GM21526 (cell line): ENCODE measurements around the gene MRPL9.

ENCODE experiments used
- ATAC-seq: cut with Tn5 transposase; IDR thresholded peaks from one replicate; pipeline ENCODE4 v1.9.1; 2021; ENCODE audit warnings: moderate library complexity; ENCODE audit not compliant: unreplicated experiment, low FRiP score

Gene MRPL9

GRCh38 chr1:151762941-151763921 is at the start of gene MRPL9:
MRPL9 (minus strand) TSS chr1:151763496; CDS start chr1:151763479, 17 bp downstream.
- peak; percentile 90 for ATAC-seq

- ATAC-seq = no peak
Observed at GRCh38 chr1:151811181-151811580, 47.9 kb upstream of the MRPL9 start.

- no peak for ATAC-seq
Observed at GRCh38 chr1:151809985-151810556, 46.8 kb upstream of the MRPL9 start.

- ATAC-seq = no peak
Observed at GRCh38 chr1:151809290-151809984, 46.1 kb upstream of the MRPL9 start.

- no peak for ATAC-seq
Observed at GRCh38 chr1:151807766-151808165, 44.5 kb upstream of the MRPL9 start.

GRCh38 chr1:151807131-151807530 is 43.8 kb upstream of the MRPL9 start:
- ATAC-seq = no peak

- ATAC-seq = no peak
Observed at GRCh38 chr1:151806170-151806569, 42.9 kb upstream of the MRPL9 start.

- ATAC-seq = no peak
Observed at GRCh38 chr1:151805066-151805820, 41.9 kb upstream of the MRPL9 start, which contains the start of gene LINGO4. LINGO4 (minus strand) TSS chr1:151805419; CDS start chr1:151802704, 2,715 bp downstream.

GRCh38 chr1:151803915-151804314 is 40.6 kb upstream of the MRPL9 start:
- ATAC-seq = no peak

GRCh38 chr1:151803164-151803563 is 39.9 kb upstream of the MRPL9 start:
- ATAC-seq = no peak

GRCh38 chr1:151802372-151802771 is 39.1 kb upstream of the MRPL9 start:
- no peak for ATAC-seq

GRCh38 chr1:151801846-151802245 is 38.5 kb upstream of the MRPL9 start:
- ATAC-seq = no peak

GRCh38 chr1:151801310-151801820 is 38.1 kb upstream of the MRPL9 start:
- no peak for ATAC-seq

GRCh38 chr1:151800830-151801229 is 37.5 kb upstream of the MRPL9 start:
- no peak for ATAC-seq

- no peak for ATAC-seq
Observed at GRCh38 chr1:151799179-151800022, 36.1 kb upstream of the MRPL9 start.

- no peak for ATAC-seq
Observed at GRCh38 chr1:151798571-151798970, 35.3 kb upstream of the MRPL9 start.

- ATAC-seq = no peak
Observed at GRCh38 chr1:151790940-151791651, 27.8 kb upstream of the MRPL9 start.

GRCh38 chr1:151790071-151790939 is 27.0 kb upstream of the MRPL9 start, which contains the start of gene TDRKH:
TDRKH (minus strand) TSS chr1:151790500; CDS start chr1:151783022, 7,478 bp downstream.
- ATAC-seq = peak; percentile 92
